IgD-negative memory B cell (primary cell): ENCODE results near the gene ZMYND11. TPM values are rescaled to one million over a fixed set of nuclear protein-coding genes. Genes with fewer than 3 reads are reported as not detected.
A peak's percentile ranks its signal among the peaks of the same experiment; 100 is the strongest.
"Not testable (repeated sequence)": the region's sequence is repeated elsewhere in the genome, so short reads cannot be mapped to it uniquely, and the experiment has no call there.

Experiments used
- H3K27ac Mint-ChIP-seq, 3 donors: one replicate each; pipeline ENCODE4 v1.8.0; 2020 to 2022; ENCODE audit warnings: mild to moderate bottlenecking in 3 of 3, mixed read lengths in 3 of 3, moderate library complexity in 1 of 3
- H3K27me3 Mint-ChIP-seq: one replicate; pipeline ENCODE4 v1.8.0; 2021; ENCODE audit warnings: mixed read lengths
- H3K36me3 Mint-ChIP-seq: one replicate; pipeline ENCODE4 v1.8.0; 2020; ENCODE audit warnings: mild to moderate bottlenecking, mixed read lengths
- H3K4me1 Mint-ChIP-seq, 3 donors: one replicate each; pipeline ENCODE4 v1.8.0; 2020 to 2022; ENCODE audit warnings: mixed read lengths in 3 of 3, mild to moderate bottlenecking in 1 of 3
- H3K4me3 Mint-ChIP-seq, 4 donors: one replicate each; pipeline ENCODE4 v1.8.0; 2020 to 2022; ENCODE audit warnings: mild to moderate bottlenecking in 4 of 4, mixed read lengths in 4 of 4, moderate library complexity in 3 of 4
- H3K9me3 Mint-ChIP-seq, 3 donors: one replicate each; pipeline ENCODE4 v1.8.0; 2020 to 2021; ENCODE audit warnings: mixed read lengths in 3 of 3, mild to moderate bottlenecking in 1 of 3
- polyA plus RNA-seq: library from polyadenylated mRNA; unstranded; fragments of 300-500 nt; fragmentation: Illumina TruSeq; gene quantifications from one replicate; pipeline ENCODE4 v1.2.3, GENCODE V29; 2021

Gene ZMYND11
- polyA plus RNA-seq, 1 donor from 2014 or later = 26.6 TPM

GRCh38 chr10:285216-285615 is 150.0 kb downstream of the ZMYND11 start:
- no peaks in the 10 kb centered on the region for H3K9me3 Mint-ChIP-seq
- H3K27ac Mint-ChIP-seq = no peak overlapping the region
- peaks cover 8% of the 10 kb centered on the region for H3K27me3 Mint-ChIP-seq
- H3K36me3 Mint-ChIP-seq = no peaks in the 10 kb centered on the region
- peaks cover 16 to 17% (median 16%) of the 10 kb centered on the region in 3 donors for H3K4me1 Mint-ChIP-seq
- H3K4me3 Mint-ChIP-seq = no peak overlapping the region

- H3K36me3 Mint-ChIP-seq = no peaks in the 10 kb centered on the region
Observed at GRCh38 chr10:287026-287709, 151.9 kb downstream of the ZMYND11 start.

GRCh38 chr10:287814-288213 is 152.6 kb downstream of the ZMYND11 start:
- Mint-ChIP-seq H3K4me1 (peaks cover 15 to 24% (median 18%) of the 10 kb centered on the region in 3 donors), H3K27me3 (peaks cover 14% of the 10 kb centered on the region), H3K9me3 (no peaks in the 10 kb centered on the region), H3K27ac (no peak overlapping the region), H3K4me3 (no peak overlapping the region), H3K36me3 (no peaks in the 10 kb centered on the region)

More at GRCh38 chr10:287026-287709, 151.9 kb downstream of the ZMYND11 start:
- no peak overlapping the region for H3K27ac Mint-ChIP-seq
- H3K27me3 Mint-ChIP-seq = peaks cover 10% of the 10 kb centered on the region
- H3K4me1 Mint-ChIP-seq = peaks cover 13 to 24% (median 18%) of the 10 kb centered on the region in 3 donors
- no peaks in the 10 kb centered on the region for H3K9me3 Mint-ChIP-seq
- no peak overlapping the region for H3K4me3 Mint-ChIP-seq

GRCh38 chr10:288316-289200 is 153.3 kb downstream of the ZMYND11 start:
- Mint-ChIP-seq H3K4me3 (no peak overlapping the region), H3K27ac (peak overlapping the region in 1 of 3 donors; percentile 62), H3K27me3 (peaks cover 15% of the 10 kb centered on the region), H3K9me3 (no peaks in the 10 kb centered on the region), H3K4me1 (peaks cover 9 to 22% (median 13%) of the 10 kb centered on the region in 3 donors), H3K36me3 (peaks cover 2% of the 10 kb centered on the region)

GRCh38 chr10:289581-289980 is 154.3 kb downstream of the ZMYND11 start:
- Mint-ChIP-seq H3K27me3 (peaks cover 15% of the 10 kb centered on the region), H3K4me1 (peaks cover 8 to 18% (median 12%) of the 10 kb centered on the region in 3 donors), H3K9me3 (no peaks in the 10 kb centered on the region), H3K36me3 (peaks cover 4% of the 10 kb centered on the region), H3K4me3 (peak overlapping the region in 1 of 4 donors; percentile 52), H3K27ac (peak overlapping the region in 1 of 3 donors; percentile 62)

GRCh38 chr10:290026-290725 is 154.9 kb downstream of the ZMYND11 start:
- Mint-ChIP-seq H3K4me3 (peak overlapping the region in 1 of 4 donors; percentile 52), H3K36me3 (peaks cover 4% of the 10 kb centered on the region), H3K27me3 (peaks cover 15% of the 10 kb centered on the region), H3K4me1 (peaks cover 9 to 16% (median 15%) of the 10 kb centered on the region in 3 donors), H3K9me3 (no peaks in the 10 kb centered on the region), H3K27ac (no peak overlapping the region)

GRCh38 chr10:293636-294035 is 158.4 kb downstream of the ZMYND11 start:
- Mint-ChIP-seq H3K27me3 (peaks cover 14% of the 10 kb centered on the region), H3K4me1 (peaks cover 9 to 21% (median 16%) of the 10 kb centered on the region in 3 donors), H3K36me3 (peaks cover 4% of the 10 kb centered on the region), H3K27ac (no peak overlapping the region), H3K9me3 (no peaks in the 10 kb centered on the region), H3K4me3 (peak overlapping the region in 1 of 4 donors; percentile 72)

- no peaks in the 10 kb centered on the region for H3K9me3 Mint-ChIP-seq
- peak overlapping the region in 1 of 4 donors; percentile 49 for H3K4me3 Mint-ChIP-seq
- no peak overlapping the region for H3K27ac Mint-ChIP-seq
- H3K27me3 Mint-ChIP-seq = peaks cover 4% of the 10 kb centered on the region
- H3K4me1 Mint-ChIP-seq = peaks cover 19 to 29% (median 19%) of the 10 kb centered on the region in 3 donors
- peaks cover 4% of the 10 kb centered on the region for H3K36me3 Mint-ChIP-seq
Observed at GRCh38 chr10:297567-297966, 162.3 kb downstream of the ZMYND11 start.

- no peak overlapping the region for H3K27ac Mint-ChIP-seq
- peak overlapping the region in 1 of 4 donors; percentile 13 for H3K4me3 Mint-ChIP-seq
- H3K4me1 Mint-ChIP-seq = peaks cover 17 to 29% (median 19%) of the 10 kb centered on the region in 3 donors
- peaks cover 4% of the 10 kb centered on the region for H3K36me3 Mint-ChIP-seq
- no peaks in the 10 kb centered on the region for H3K9me3 Mint-ChIP-seq
- no peaks in the 10 kb centered on the region for H3K27me3 Mint-ChIP-seq
Observed at GRCh38 chr10:298033-298432, 162.8 kb downstream of the ZMYND11 start.

GRCh38 chr10:299512-299911 is 164.3 kb downstream of the ZMYND11 start:
- no peaks in the 10 kb centered on the region for H3K36me3 Mint-ChIP-seq
- H3K9me3 Mint-ChIP-seq = no peaks in the 10 kb centered on the region
- peaks cover 11 to 19% (median 13%) of the 10 kb centered on the region in 3 donors for H3K4me1 Mint-ChIP-seq
- H3K4me3 Mint-ChIP-seq = peak overlapping the region; percentile 74 to 91 (median 84)
- peak overlapping the region in 2 of 3 donors; percentile 80 to 97 for H3K27ac Mint-ChIP-seq
- H3K27me3 Mint-ChIP-seq = no peaks in the 10 kb centered on the region

GRCh38 chr10:299969-300368 is 164.7 kb downstream of the ZMYND11 start:
- Mint-ChIP-seq H3K9me3 (no peaks in the 10 kb centered on the region), H3K27me3 (no peaks in the 10 kb centered on the region), H3K36me3 (no peaks in the 10 kb centered on the region), H3K27ac (peak overlapping the region; percentile 18 to 97 (median 80)), H3K4me3 (peak overlapping the region; percentile 74 to 91 (median 84)), H3K4me1 (peaks cover 10 to 18% (median 11%) of the 10 kb centered on the region in 3 donors)

GRCh38 chr10:300580-300979 is 165.3 kb downstream of the ZMYND11 start:
- peaks cover 11 to 23% (median 17%) of the 10 kb centered on the region in 3 donors for H3K4me1 Mint-ChIP-seq
- peak overlapping the region in 1 of 4 donors; percentile 91 for H3K4me3 Mint-ChIP-seq
- H3K9me3 Mint-ChIP-seq, H3K27me3 Mint-ChIP-seq, H3K36me3 Mint-ChIP-seq: not testable (repeated sequence)
- peak overlapping the region in 1 of 3 donors; percentile 97 for H3K27ac Mint-ChIP-seq

GRCh38 chr10:301536-301935 is 166.3 kb downstream of the ZMYND11 start:
- Mint-ChIP-seq H3K9me3 (no peaks in the 10 kb centered on the region), H3K4me3 (peak overlapping the region in 1 of 4 donors; percentile 86), H3K27ac (no peak overlapping the region), H3K27me3 (peaks cover 2% of the 10 kb centered on the region), H3K36me3 (no peaks in the 10 kb centered on the region), H3K4me1 (peaks cover 16 to 29% (median 24%) of the 10 kb centered on the region in 3 donors)
